GM12801 (cell line): ENCODE data around the gene RAD51B.

Experiments
- CTCF ChIP-seq: IDR thresholded peaks from one replicate; pipeline ENCODE4 v1.5.1; 2011; ENCODE audit warnings: control low read depth; ENCODE audit not compliant: insufficient read length; ENCODE audit errors: extremely low read depth

RAD51B gene

DNA sequence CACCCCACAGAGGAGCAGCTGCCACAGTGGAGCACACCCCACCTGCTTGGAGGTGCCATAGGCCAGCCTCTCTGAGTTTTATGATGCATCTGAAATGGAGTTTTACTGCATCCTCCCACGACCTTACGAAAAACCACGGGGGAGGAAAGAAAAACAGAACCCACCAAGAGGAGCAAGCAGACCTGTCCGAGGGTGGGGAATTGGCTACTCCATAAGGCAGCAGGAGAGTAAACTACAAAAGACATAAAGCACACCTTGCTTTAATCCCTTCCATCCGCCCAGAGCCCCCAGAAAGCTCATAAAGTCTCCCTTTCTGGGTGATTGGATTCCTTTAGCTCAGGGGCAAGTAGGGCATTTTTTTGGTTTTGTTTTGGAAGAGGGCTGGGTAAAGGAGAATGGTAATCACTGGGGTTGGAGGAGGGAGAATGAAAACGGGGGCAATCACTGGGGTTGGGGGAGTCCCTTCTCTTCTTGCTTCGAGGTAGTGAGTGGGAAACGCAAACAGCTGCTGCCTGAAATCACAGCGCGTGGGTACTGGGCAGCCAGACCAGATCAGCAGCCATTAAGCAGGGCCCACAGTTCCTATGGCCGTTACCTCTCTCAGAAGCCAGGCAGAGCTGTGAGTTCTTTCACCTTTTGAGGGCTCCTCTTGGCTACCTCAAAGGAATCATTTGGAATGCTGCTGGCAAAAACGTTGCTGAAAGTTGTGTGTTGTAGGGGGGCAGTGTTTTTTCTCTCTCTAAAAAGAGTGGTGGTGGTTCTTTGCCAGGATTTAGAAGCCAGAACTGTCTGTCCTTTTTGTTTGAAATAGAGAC is 539.6 kb downstream of the RAD51B start:
- TF ChIP-seq CTCF, result no peak

GRCh38 chr14:68359837-68360552 is 540.4 kb downstream of the RAD51B start:
- no peak for TF ChIP-seq CTCF

- TF ChIP-seq CTCF, result no peak
These were observed 541.7 kb downstream of the RAD51B start for GRCh38 chr14:68361231-68361630.

DNA sequence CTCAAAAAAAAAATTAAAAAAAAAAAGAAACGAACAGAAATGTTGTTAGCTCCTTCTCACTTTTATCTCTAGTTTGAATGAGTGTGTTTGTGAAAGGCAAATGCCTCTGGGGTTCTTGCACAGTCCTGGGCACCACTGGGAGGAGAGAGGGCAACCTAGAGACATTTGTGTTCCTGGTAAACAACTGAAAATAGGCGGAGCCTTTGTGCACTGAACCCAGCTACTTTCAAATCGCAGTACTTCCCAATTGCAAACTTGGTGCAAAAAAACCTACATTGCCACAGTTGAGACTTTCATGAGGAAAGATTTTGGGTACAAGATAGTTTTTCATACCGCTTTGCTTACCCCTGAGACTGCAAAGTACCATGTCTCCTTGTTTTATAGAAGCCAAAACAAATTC is 543.3 kb downstream of the RAD51B start:
- TF ChIP-seq CTCF, result no peak

- TF ChIP-seq CTCF, result no peak
These were observed 543.9 kb downstream of the RAD51B start for GRCh38 chr14:68363466-68363842.

DNA sequence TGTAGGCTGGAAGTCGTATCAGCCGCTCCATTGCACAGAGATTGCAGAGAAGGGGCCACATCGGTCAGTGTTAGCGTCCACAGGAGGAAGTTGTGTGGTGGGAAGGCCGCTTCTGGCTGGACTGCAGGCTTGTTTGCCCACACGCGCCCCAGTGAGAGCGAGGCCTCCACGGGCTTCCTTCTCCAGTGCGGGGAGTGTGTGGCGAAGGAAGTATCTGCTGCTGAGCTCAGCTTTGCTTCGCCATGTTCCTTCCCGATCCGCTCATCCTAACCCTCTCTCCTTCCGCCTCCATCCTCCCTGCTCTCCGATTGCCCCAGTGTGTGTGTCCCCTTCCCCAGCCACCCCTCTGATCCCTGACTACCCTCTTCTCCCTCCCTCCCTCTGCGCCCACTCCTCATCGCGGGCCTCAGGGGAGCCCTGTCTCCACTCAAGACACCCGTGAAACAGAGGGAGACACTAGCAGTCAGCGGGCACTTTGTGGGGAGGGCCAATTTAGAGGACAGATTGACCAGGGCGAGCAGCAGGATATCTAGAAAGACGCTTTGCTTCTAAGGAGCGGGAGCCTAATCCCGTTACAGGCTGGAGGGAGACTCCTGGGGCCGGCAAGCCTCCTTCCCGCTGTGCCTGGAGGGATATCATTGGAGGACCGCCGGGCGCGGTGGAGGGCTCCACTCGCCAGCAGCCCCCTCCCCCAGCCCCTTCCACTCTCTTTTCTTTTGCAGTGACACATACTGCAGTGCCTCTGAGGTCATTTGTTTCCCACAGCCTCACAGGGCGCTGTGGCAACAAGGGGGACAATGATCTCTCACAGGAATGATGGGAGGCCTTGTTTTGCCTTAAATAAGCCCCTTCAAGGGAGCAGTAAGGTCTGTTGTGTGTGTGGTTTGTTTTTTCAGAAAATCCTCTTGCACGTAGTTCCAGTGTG is 544.5 kb downstream of the RAD51B start:
- no peak for TF ChIP-seq CTCF

DNA sequence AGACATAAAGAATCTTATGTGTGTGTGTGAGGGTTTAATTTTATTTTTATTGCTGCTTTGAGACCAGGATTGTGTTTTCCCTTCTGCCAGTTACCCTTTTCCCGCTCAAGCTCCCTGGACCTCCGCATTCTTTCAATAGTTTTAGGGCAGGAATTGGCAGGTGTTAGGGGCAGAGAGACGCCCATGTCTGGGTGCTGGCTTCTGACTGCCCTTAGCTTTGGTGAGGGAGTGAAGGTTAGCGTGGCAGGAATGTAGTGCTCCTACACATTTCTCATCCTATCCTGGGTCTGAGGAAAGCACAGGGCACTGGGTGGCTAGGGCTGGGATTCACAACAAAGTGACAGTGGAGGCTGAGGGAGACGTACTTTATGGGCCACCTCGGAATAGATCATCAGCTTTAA is 545.2 kb downstream of the RAD51B start:
- TF ChIP-seq CTCF, result no peak
